Measurements from ENCODE around the gene CACNA2D4. TPM values are rescaled to one million over a fixed set of nuclear protein-coding genes. Genes with fewer than 3 reads are reported as not detected.
A peak's percentile ranks its signal among the peaks of the same experiment; 100 is the strongest.

CACNA2D4 gene
- polyA plus RNA-seq, 4 donors, result 1.9 to 3.2 (median 2.6) TPM

DNA sequence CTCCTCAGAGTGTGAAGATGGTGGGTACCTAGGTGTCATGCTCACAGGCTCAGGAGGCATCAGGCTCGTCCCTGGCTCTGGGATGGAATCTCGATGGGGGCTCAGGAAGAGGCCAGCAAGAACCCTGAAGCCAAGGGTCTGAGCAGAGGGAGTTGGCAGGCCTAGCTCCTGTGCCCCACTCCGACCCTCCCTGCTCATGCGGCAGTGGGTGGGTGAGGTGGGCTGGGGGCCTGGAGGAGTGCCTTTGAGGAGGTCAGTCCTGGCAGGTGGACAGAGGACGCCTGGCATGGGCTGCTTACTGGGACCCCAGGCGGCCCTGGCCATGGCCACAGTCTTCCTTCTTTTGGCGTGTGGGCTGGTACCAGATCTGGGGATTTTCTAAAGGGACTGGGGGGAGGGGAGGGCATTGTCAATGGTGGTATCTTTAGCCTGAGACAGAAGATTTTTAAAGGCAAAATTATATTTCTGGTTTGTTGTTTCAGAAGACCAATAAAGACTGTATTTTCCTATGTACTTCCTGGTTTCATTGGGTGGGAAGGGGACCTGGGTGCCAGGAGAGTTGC, 82.1 kb downstream of the CACNA2D4 start:
- no peak for DNase-seq (ENCODE audit: low read depth in 4 of 4, low spot score in 3 of 4)

DNA sequence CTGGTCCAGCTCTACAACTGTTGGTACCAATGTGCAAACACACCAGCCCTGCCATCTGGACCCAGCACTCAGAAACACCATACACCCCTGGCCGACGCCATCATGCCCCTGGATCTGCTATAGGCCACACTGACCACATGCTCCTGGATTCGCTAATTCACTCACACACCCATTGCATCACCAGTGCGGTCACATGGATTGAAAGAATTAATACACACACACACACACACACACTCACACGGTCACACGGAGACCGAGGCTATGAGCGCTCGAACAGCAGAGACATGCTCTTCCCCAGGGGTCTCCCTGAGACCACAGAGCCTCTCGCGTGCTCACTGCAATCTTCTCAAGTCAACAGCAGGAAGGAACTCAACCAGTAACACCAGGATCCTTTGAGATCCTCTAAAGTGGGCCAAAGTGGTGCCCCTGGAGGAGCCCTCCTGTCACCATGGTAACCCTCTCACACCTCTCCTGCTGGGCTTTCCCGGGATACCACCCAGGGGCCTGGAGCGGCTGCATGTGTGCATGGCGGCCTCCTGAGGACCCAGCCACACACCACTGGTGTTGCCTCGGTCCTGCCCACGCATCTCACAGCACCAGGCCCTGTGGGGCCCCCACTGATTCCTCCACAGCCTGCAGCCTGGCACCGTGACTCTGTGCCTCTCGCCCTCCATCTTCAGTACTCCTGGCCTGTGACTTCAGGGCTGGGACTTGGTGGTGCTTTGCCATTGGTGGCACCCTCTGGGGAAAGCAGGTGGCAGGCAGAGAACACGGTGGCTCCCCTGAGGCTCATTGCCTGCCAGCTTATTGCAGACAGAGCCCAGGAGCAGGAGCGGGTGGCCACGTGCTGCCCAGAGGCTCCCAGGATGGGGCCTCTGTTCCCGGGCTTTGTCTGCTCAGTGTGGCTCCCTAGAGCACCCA, 83.0 kb downstream of the CACNA2D4 start:
- no peak for DNase-seq (ENCODE audit: low read depth in 4 of 4, low spot score in 3 of 4)

DNA sequence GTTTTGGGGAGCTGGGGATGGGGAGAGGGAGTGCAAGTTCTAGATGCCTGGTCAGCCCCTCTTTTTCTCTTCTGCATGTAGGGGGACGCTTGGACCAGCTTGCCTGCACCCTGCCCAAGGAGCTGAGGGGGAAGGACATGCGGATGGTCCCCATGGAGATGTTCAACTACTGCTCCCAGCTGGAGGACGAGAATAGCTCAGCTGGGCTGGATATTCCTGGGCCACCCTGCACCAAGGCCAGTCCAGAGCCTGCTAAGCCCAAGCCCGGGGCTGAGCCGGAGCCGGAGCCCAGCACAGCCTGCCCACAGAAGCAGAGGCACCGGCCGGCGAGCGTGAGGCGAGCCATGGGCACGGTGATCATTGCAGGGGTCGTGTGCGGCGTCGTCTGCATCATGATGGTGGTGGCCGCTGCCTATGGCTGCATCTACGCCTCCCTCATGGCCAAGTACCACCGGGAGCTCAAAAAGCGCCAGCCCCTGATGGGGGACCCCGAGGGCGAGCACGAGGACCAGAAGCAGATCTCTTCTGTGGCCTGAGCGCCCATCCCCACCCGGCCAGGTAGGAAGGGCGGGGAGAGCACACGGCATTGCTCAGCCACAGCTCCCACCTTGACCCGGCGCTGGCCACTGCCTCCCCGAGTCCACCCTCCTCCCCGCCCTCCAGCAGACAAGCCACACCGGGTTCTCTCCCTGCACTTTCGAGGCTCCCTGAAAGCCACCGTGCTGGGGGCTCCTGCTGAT, 84.1 kb downstream of the CACNA2D4 start:
- no peak for DNase-seq (ENCODE audit: low read depth in 4 of 4, low spot score in 3 of 4)

DNA sequence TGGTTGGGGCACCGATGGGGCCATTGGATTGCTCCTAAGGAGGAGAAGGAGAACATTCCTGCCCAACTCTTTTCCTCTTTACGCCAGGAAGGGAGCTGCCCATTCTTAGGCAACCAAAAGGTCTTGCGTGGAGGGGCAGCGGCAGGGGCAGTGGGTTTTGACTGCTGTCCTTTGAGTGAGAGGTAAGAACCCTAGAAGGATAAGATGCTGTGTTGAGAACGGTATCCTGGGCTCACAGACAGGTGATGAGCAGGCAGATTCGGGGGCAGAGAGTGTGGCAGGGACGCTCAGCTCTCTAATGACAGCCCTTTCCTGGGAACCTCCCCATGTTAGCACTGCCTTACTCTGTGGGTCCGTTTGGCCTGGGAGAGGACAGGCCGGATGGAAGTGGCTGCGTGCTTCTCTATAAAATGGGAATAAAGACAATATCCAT, 84.8 kb downstream of the CACNA2D4 start:
- no peak for DNase-seq (ENCODE audit: low read depth in 4 of 4, low spot score in 3 of 4)

DNA sequence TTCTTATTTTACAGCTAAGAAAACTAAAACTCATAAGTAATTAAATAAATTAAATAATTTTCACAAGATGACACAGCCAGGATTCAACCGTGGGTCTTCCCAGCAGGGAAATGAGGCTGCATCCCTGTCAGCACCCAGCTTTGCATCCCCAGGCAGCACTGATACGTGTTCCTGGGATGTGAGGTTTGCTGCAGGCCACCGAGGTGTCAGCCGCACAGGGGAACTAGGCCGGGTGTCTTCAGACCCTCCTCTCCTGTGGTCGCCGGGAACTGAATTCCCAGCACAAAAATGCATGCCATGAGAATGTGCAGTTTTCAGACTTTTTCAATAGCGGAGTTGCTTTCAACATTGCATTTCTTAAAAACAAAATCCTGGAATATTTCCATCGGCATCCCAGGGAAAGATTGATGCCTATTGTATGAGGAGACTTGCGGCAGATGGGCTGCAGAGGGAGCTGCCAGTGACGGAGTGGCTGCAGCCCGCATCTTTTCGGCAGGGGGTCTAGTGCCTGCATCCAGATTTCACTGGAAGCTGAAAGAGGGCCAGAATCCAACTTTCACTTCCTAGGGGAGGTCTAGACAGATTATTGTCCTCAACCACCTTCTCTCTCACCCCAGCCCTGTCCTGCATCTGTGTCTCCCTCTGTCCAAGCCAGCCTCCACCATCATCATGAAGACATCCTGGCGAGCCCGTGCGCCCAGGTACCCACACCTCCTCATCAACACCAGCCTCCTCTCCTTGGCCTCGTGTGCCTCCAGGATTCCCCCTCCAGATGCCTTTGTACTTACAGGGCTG, 85.5 kb downstream of the CACNA2D4 start:
- DNase-seq (ENCODE audit: low read depth in 4 of 4, low spot score in 3 of 4), result no peak

DNA sequence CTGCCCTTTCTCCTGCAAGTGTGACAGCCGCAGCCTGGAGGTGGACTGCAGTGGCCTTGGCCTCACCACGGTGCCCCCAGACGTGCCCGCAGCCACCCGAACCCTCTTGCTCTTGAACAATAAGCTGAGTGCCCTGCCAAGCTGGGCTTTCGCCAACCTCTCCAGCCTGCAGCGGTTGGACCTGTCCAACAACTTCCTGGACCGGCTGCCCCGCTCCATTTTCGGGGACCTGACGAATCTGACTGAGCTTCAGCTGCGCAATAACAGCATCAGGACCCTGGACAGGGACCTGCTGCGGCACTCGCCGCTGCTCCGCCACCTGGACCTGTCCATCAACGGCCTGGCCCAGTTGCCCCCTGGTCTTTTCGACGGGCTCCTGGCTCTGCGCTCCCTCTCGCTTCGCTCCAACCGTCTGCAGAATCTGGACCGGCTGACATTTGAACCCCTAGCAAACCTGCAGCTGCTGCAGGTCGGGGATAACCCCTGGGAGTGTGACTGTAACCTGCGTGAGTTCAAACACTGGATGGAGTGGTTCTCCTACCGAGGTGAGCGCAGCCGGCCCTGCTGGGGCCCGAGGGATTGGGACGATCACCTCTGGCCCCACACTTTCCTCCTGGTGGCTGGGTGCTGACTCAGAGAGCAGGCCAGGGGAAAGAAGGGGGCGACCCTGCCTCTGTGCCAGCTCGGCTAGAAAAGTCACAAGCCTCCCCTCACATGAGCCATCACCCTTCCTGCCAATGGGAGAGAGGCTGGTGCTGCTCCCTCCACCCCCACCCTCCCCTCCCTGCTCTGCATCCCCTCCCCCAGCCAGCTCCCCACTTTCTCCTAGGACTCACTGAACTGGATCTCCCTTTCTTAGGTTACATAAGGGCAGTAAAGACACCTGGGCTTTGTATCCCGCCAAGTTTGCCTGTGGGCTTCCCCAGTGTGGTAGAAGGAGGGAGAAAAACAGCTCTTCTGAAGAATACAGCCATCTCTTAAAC, 87.2 kb downstream of the CACNA2D4 start:
- DNase-seq (ENCODE audit: low read depth in 4 of 4, low spot score in 3 of 4), result peak; percentile 76 to 87 (median 78)

DNA sequence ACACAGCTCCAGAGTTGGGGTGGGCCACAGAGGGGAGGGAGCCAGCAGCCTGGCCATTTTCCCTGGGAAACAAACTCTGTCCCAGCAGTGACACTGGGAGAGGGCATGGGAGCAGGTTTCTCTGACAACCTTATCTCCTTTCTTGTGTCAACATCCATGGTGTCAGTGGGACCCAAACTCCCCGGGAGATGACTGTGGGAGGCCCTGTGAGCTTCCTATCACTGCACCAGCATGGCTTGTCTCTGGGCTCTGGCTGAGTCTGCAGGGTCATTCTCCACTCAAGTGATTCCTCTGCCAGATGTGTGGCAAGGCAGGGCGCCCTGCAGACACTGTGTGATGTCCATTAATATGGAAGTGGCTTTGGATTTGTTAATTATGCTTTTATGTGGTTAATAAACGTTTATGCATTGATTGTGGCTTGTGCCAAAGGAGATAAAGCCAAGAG, 88.0 kb downstream of the CACNA2D4 start:
- DNase-seq (ENCODE audit: low read depth in 4 of 4, low spot score in 3 of 4), result no peak

DNA sequence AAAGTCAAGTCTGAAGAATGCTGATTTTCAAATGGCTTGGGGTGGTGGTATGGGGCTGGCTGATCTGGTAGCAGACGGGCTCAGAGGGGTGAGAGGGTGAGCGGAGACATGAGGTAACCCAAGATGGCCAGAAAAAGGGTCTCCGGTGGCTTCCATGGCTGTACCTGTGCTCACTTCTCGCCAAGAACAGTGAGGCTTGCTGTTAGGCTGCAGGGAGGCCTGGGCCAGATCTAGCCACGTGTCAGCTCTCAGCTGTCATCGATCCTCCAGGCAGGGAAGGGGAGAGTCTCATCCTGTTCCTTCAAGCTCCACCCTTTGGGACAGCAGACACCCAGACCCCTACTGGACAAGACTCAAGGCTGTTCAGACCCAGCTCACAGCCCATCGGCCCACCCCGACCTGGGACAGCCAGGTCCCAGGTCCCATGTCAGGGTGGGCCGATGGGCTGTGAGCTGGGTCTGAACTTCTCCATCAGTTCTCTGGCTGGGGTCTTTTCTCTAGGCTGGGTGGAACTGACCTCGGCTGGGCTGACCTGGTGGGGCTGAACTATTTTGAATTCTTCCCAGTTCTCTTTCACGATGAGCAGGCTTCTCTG, 89.0 kb downstream of the CACNA2D4 start:
- no peak for DNase-seq (ENCODE audit: low read depth in 4 of 4, low spot score in 3 of 4)

DNA sequence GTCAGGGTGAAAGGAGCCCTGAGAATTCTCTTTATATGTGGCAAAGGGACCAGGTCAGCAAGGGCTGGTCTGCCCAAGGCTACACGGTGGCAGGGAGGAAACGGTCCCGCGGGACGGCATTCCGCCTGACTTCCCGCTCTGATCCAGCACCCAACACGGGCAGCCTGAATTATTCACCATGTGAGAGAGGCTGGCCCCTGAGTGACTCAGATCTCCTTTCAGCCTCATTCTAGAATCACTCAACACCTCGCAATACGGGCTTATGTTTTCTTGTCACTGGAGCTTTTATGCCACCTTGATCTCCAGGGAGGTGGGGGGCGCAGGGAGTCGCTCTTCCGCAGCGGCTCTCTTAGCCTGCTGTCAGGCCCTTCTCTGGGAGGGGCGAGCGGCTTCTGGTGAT, 89.6 kb downstream of the CACNA2D4 start:
- no peak for DNase-seq (ENCODE audit: low read depth in 4 of 4, low spot score in 3 of 4)

DNA sequence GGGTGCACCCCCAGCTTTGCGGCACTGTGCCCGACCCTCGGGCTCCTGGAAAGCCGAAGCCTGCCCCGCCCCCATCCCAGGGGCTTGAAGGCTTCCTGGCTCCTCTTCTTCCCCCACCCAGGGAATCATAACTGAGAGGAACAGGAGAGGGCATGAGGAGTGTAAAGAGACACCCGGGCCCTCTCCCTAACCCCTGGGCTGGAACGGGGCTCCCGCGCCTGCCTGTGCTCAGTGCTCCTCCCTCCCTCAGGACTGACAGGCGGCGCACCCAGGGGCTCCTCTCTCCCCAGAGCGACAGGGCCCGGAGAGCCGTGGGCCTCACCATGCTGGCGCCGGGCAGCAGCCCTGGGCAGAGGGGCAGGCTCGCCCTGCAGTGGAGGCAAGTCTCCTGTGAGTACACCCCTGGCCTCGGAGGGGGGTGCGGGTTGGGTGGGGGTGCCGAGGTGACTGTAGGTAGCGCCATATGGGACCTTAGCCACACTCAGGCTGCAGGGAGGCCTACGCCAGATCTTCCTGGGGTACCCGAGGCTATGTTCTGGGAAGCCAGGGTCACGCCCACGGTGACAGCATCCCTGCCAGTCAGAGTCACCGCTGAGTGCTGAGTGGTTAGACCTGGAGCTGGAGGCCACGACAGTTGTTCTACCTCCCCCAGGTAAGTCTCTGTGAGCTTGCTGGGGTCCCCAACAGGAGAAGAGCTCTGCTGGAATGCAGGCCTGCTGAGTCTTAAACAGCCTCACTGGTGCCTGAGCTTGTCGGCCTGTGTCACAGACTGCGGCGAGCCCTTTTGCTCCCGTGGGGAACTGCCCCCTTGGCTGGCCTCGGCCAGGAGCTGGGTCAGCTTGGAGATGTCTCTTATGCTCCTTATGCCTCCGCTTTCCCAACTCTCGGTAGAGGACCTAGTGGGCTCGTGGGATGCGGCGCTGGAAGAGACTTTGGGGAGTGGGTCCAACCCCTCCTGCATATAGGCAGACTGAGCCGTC, 90.3 kb downstream of the CACNA2D4 start:
- no peak for DNase-seq (ENCODE audit: low read depth in 4 of 4, low spot score in 3 of 4)

DNA sequence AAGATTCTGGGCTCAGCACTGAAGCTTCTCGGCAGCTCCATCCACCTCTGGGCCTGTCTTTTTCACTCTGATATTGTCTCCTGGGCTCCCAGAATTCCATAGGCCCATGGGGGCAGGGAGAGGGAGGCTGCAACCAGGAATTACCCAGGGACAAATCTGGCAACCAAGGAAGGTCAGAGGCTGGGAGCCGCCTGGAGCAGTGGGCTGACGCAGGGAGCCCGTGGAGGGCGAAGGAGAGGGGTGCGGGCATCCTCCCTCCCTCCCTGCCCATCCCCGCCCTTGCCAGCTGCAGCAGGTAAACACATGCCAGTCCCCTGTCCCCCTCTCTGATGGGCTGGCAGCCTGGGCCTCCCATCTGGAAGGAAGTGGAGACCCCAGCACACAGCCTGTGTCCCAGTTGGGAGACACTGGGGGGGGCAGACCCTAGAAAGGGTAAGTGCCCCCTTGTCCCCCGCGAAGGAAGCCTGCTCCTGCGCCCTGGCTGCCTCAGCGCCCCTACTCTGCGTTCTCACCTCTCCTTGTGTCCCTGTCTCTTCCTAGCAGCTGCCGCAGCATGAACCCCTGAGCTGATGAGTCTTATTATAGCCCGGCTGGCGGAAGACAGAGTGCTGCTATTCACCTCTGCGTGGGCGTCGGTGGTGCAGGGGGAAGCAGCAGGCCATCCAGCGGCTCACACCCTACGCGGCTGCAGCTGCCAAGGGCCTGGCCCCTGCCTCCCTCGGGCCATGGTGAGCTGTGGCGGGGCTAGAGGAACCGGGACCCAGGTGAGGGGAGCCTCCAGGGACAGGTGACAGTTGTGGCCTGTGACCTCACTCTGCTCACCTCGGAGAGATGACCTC, 91.4 kb downstream of the CACNA2D4 start:
- no peak for DNase-seq (ENCODE audit: low read depth in 4 of 4, low spot score in 3 of 4)

DNA sequence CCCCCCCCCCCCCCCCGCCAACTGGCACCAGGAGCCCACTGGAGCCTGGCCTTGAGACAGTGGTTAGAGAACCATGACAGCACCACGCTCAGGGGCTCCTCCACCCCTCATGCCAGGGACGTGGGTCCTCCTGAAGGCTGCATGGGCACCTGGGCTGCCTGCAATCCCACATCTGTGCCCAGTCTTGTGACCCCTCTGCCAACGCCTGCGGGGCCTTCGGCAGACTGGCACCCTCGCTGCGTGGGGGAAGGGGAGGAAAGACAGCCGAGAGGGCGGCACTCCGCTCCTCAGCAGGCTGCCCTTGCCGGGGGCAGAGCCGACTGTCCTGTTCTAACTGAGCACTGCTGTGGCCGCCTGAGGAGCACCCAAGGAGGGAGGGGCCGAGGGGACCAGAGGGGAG, 92.1 kb downstream of the CACNA2D4 start:
- no peak for DNase-seq (ENCODE audit: low read depth in 4 of 4, low spot score in 3 of 4)

DNA sequence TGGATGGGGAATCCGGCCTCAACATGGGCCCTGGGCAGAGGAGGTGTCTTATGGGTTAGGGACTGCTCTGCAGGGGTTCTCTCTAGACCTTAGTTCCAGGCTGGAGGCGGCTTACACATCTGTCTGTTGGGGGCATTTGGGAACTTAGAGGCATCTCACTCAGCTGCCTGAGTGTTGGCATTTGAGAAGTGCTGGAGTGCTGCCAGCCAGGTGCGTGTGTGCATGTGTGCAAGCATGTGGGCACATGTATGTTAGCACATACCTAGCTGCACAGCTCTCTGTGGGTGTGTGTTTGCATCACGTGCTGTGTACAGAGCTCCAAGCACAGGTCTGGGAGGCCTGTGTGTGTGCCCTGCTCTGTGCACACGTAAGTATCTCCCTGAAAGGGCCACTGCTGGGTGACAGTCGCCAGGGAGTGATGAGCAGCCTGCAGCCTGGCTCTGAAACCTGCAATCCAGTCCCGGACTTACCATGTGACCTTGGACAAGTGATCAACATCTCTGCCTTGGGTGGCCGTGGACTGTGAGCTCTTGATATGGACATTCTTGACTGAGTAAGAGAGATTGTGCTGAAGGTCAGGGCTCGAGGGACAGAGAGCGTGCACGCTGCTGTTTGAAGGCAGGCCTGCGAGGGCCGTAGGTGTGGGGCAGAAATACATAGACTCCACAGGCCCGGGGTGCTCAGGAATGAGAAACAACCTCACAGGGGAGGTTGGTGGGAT, 92.9 kb downstream of the CACNA2D4 start:
- DNase-seq (ENCODE audit: low read depth in 4 of 4, low spot score in 3 of 4), result no peak

DNA sequence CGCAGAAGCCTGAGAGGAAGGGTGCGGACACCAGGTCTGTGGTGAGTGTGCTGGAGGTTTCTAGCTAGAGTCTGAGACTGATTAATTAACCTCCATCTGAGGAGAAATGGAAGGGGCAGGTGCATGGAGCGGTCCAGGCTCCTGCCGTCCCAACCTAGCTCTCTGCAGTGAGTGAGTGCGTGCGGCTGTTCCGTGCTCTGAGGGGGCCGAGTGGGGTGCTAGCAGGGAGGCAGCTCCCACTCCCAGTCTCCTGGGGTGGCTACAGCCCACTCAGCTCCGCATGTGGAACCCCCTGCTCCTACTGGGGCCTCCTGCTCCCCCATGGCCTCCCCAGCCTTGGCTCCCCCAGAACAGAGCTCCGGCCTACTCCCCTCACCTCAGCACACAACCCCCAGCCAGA, 95.2 kb downstream of the CACNA2D4 start:
- no peak for DNase-seq (ENCODE audit: low read depth in 4 of 4, low spot score in 3 of 4)

DNA sequence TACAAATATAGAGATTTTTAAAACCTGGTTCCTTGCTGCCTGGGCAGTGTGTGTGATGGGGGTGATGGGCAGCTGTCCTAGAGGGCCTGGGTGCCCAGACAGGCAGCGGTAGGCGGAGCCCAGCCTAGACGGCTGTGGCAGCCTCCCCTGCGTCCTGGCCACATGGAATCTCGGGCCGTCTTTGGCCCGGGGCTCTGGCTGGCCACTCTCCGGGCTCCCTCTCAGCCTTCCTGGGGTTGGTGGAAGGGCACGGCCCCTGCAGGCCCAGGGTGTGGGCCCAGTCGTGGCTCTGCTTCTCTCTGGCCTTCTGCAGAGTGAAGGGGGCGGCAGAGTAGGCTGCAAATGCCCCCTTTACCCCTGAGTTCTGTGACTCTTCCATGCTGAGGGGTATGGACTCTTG, 95.8 kb downstream of the CACNA2D4 start:
- no peak for DNase-seq (ENCODE audit: low read depth in 4 of 4, low spot score in 3 of 4)

DNA sequence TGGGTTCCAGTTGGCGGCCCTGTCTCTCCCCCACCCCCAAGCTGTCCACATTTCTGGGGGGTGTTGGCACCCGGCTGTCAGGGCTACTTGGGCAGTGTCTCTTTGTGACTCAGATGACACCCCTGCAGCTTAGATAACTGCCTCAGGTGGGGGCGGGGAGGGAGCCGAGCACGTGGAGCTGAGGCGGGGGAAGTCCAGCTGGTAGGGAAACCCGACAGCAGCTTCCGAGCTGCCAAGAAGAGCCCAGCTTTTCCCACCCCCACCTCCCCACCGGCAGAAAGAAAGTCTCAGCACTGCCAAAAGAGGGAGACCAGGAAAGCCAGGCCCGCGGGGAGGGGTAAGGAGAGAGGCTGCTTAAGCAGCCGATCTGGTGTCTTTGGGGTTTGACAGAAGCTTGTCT, 96.6 kb downstream of the CACNA2D4 start:
- no peak for DNase-seq (ENCODE audit: low read depth in 4 of 4, low spot score in 3 of 4)
